Suprapubic skin (tissue), 4 donors: ENCODE data around the gene TUNAR. TPM values are rescaled to one million over a fixed set of nuclear protein-coding genes. Genes with fewer than 3 reads are reported as not detected.
A peak's percentile ranks its signal among the peaks of the same experiment; 100 is the strongest.

Experiments used
- DNase-seq, 2 donors: peaks; one replicate each; pipeline ENCODE4 v3.0.0-alpha.2; 2019; ENCODE audit warnings: low spot score in 2 of 2
- H3K27ac ChIP-seq: fragments of 200-600 bp; sonication (generic); one replicate; pipeline ENCODE4 v1.5.1; 2019
- H3K27me3 ChIP-seq: fragments of 200-600 bp; sonication (generic); one replicate; pipeline ENCODE4 v1.5.1; 2019
- H3K36me3 ChIP-seq: fragments of 200-600 bp; sonication (generic); one replicate; pipeline ENCODE4 v1.5.1; 2019
- H3K4me1 ChIP-seq: fragments of 200-600 bp; sonication (generic); one replicate; pipeline ENCODE4 v1.5.1; 2019
- H3K4me3 ChIP-seq: fragments of 200-600 bp; sonication (generic); one replicate; pipeline ENCODE4 v1.5.1; 2019; ENCODE audit warnings: mild to moderate bottlenecking
- H3K9me3 ChIP-seq: fragments of 200-600 bp; sonication (generic); one replicate; pipeline ENCODE4 v1.5.1; 2019
- EP300 ChIP-seq: sonication (generic); formaldehyde crosslinking; IDR thresholded peaks from one replicate; pipeline ENCODE4 v1.6.1; 2017; ENCODE audit warnings: antibody characterized with exemption
- POLR2A ChIP-seq, 2 donors: fragments of 450-650 bp; IDR thresholded peaks; one replicate each; pipeline ENCODE4 v1.6.1; 2017; ENCODE audit warnings: antibody characterized with exemption in 2 of 2, mild to moderate bottlenecking in 2 of 2, moderate library complexity in 2 of 2
- POLR2AphosphoS5 ChIP-seq, 3 donors: sonication (generic); formaldehyde crosslinking; IDR thresholded peaks; one replicate each; pipeline ENCODE4 v1.6.1; 2017; ENCODE audit warnings: antibody characterized with exemption in 3 of 3
- WGBS: methylation state at CpG from one replicate; pipeline ENCODE4 v1.1.5; 2018; 5-methylcytosine and 5-hydroxymethylcytosine counted together
- total RNA-seq, 4 donors: library from RNA; depleted of rRNA; stranded (reverse); fragments of >200 nt; gene quantifications; one replicate each; pipeline ENCODE4 v1.1.0, GENCODE V29; 2016
- TF ChIP-seq, protein P1 (sequence below), 2 donors: fragments of 200-600 bp in 1 of 2; fragments of 450-650 bp in 1 of 2; sonication (generic) in 1 of 2; IDR thresholded peaks; one replicate each; pipeline ENCODE4 v1.5.1; 2016 to 2019; ENCODE audit warnings: antibody characterized with exemption in 2 of 2, mild to moderate bottlenecking in 1 of 2, moderate library complexity in 1 of 2

TUNAR gene
- total RNA-seq, 4 donors from 2014 or later = not detected

GRCh38 chr14:95870772-95871171 lies 5.9 kb upstream of the TUNAR start:
- no peak for DNase-seq
- TF ChIP-seq EP300 (no peak), POLR2AphosphoS5 (IDR thresholded peaks at IDR 0.05) (no peak), POLR2A (IDR thresholded peaks at IDR 0.05) (no peak)
- TF ChIP-seq, protein P1, sequence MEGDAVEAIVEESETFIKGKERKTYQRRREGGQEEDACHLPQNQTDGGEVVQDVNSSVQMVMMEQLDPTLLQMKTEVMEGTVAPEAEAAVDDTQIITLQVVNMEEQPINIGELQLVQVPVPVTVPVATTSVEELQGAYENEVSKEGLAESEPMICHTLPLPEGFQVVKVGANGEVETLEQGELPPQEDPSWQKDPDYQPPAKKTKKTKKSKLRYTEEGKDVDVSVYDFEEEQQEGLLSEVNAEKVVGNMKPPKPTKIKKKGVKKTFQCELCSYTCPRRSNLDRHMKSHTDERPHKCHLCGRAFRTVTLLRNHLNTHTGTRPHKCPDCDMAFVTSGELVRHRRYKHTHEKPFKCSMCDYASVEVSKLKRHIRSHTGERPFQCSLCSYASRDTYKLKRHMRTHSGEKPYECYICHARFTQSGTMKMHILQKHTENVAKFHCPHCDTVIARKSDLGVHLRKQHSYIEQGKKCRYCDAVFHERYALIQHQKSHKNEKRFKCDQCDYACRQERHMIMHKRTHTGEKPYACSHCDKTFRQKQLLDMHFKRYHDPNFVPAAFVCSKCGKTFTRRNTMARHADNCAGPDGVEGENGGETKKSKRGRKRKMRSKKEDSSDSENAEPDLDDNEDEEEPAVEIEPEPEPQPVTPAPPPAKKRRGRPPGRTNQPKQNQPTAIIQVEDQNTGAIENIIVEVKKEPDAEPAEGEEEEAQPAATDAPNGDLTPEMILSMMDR (IDR thresholded peaks at IDR 0.05) = no peak
- 87% methylated on average over 7 of the region's 7 CpGs for WGBS
- Histone ChIP-seq H3K9me3 (no peaks in the 10 kb centered on the region), H3K27me3 (peaks cover 39% of the 10 kb centered on the region), H3K27ac (no peak overlapping the region), H3K4me1 (peaks cover 2% of the 10 kb centered on the region), H3K36me3 (no peaks in the 10 kb centered on the region), H3K4me3 (no peak overlapping the region)

- Histone ChIP-seq H3K36me3 (no peaks in the 10 kb centered on the region), H3K27me3 (peaks cover 46% of the 10 kb centered on the region), H3K4me3 (no peak overlapping the region), H3K4me1 (peaks cover 9% of the 10 kb centered on the region), H3K27ac (no peak overlapping the region), H3K9me3 (no peaks in the 10 kb centered on the region)
- TF ChIP-seq EP300 (no peak), POLR2AphosphoS5 (IDR thresholded peaks at IDR 0.05) (no peak), POLR2A (IDR thresholded peaks at IDR 0.05) (no peak)
- TF ChIP-seq, protein P1 (IDR thresholded peaks at IDR 0.05) = no peak
- WGBS = 68% methylated on average over 4 of the region's 4 CpGs
- no peak for DNase-seq
Measured at GRCh38 chr14:95871531-95871930, 5.1 kb upstream of the TUNAR start.

GRCh38 chr14:95872777-95873176 lies 3.9 kb upstream of the TUNAR start:
- peaks cover 16% of the 10 kb centered on the region for H3K4me1 ChIP-seq
- no peak for TF ChIP-seq POLR2A (IDR thresholded peaks at IDR 0.05)
- no peak for TF ChIP-seq EP300
- no peak for TF ChIP-seq POLR2AphosphoS5 (IDR thresholded peaks at IDR 0.05)
- TF ChIP-seq, protein P1 (IDR thresholded peaks at IDR 0.05) = no peak
- no peak overlapping the region for H3K27ac ChIP-seq
- no peak for DNase-seq
- H3K9me3 ChIP-seq = no peaks in the 10 kb centered on the region
- no peaks in the 10 kb centered on the region for H3K36me3 ChIP-seq
- H3K27me3 ChIP-seq = peaks cover 59% of the 10 kb centered on the region
- no peak overlapping the region for H3K4me3 ChIP-seq
- 68% methylated on average over 3 of the region's 3 CpGs for WGBS

GRCh38 chr14:95875831-95876760 lies 536 bp upstream of the TUNAR start:
- no peak for TF ChIP-seq EP300
- no peak for TF ChIP-seq POLR2AphosphoS5 (IDR thresholded peaks at IDR 0.05)
- TF ChIP-seq POLR2A (IDR thresholded peaks at IDR 0.05) = no peak
- TF ChIP-seq, protein P1 (IDR thresholded peaks at IDR 0.05) = no peak
- no peaks in the 10 kb centered on the region for H3K9me3 ChIP-seq
- WGBS = 0% methylated on average over 8 of the region's 103 CpGs
- DNase-seq = no peak
- no peak overlapping the region for H3K27ac ChIP-seq
- H3K36me3 ChIP-seq = no peaks in the 10 kb centered on the region
- peak overlapping the region; percentile 37 for H3K4me3 ChIP-seq
- H3K4me1 ChIP-seq = peaks cover 16% of the 10 kb centered on the region
- H3K27me3 ChIP-seq = peaks cover 84% of the 10 kb centered on the region

- WGBS = 77% methylated on average over 4 of the region's 4 CpGs
- H3K4me3 ChIP-seq = no peak overlapping the region
- TF ChIP-seq POLR2AphosphoS5 (IDR thresholded peaks at IDR 0.05) (no peak), EP300 (no peak), POLR2A (IDR thresholded peaks at IDR 0.05) (no peak)
- TF ChIP-seq, protein P1 (IDR thresholded peaks at IDR 0.05) = no peak
- no peaks in the 10 kb centered on the region for H3K36me3 ChIP-seq
- peaks cover 16% of the 10 kb centered on the region for H3K4me1 ChIP-seq
- H3K27ac ChIP-seq = no peak overlapping the region
- DNase-seq = no peak
- peaks cover 89% of the 10 kb centered on the region for H3K27me3 ChIP-seq
- H3K9me3 ChIP-seq = no peaks in the 10 kb centered on the region
Measured at GRCh38 chr14:95877633-95878032, 1.0 kb downstream of the TUNAR start.
